Thyroid gland (tissue), 4 donors: ENCODE measurements around the gene SHANK3. TPM values are rescaled to one million over a fixed set of nuclear protein-coding genes. Genes with fewer than 3 reads are reported as not detected.

Experiments
- DNase-seq, 2 donors: peaks; one replicate each; pipeline ENCODE4 v3.0.0-alpha.2; 2019
- H3K27ac ChIP-seq, 3 donors: fragments of 200-600 bp; sonication (generic); 1 replicate in 2 of 3; 2 replicates in 1 of 3; pipeline ENCODE4 v1.5.1; 2016 to 2019; ENCODE audit warnings: mild to moderate bottlenecking in 1 of 3, moderate library complexity in 1 of 3
- H3K27me3 ChIP-seq: fragments of 200-600 bp; sonication (generic); one replicate; pipeline ENCODE4 v1.5.1; 2019
- H3K36me3 ChIP-seq, 2 donors: fragments of 200-600 bp; sonication (generic); one replicate each; pipeline ENCODE4 v1.5.1; 2016 to 2019
- H3K4me1 ChIP-seq, 2 donors: fragments of 200-600 bp; sonication (generic); one replicate each; pipeline ENCODE4 v1.5.1; 2017 to 2019
- H3K4me3 ChIP-seq, 3 donors: fragments of 200-600 bp; sonication (generic); replicated peaks in 1 of 3; 1 replicate in 2 of 3; 2 replicates in 1 of 3; pipeline ENCODE4 v1.5.1; 2016; ENCODE audit warnings: mild to moderate bottlenecking in 1 of 3
- H3K9me3 ChIP-seq: fragments of 200-600 bp; sonication (generic); one replicate; pipeline ENCODE4 v1.5.1; 2017
- CTCF ChIP-seq, 6 experiments: fragments of 200-600 bp in 3 of 6; fragments of 450-650 bp in 3 of 6; sonication (generic) in 3 of 6; IDR thresholded peaks; one replicate each; pipeline ENCODE4 v1.5.1; 2016 to 2019; ENCODE audit warnings: antibody characterized with exemption in 6 of 6, mild to moderate bottlenecking in 2 of 6, inconsistent platforms in 1 of 6, moderate library complexity in 1 of 6
- POLR2A ChIP-seq, 2 donors: fragments of 450-650 bp; IDR thresholded peaks; one replicate each; pipeline ENCODE4 v1.6.1; 2017; ENCODE audit warnings: antibody characterized with exemption in 2 of 2, mild to moderate bottlenecking in 2 of 2, moderate library complexity in 1 of 2
- WGBS, 2 donors: methylation state at CpG; one replicate each; pipeline ENCODE4 v1.1.5; 2017; 5-methylcytosine and 5-hydroxymethylcytosine counted together
- intact Hi-C: fragments of 100-400 bp; cut with DNase I; formaldehyde crosslinking; loops from one replicate; pipeline ENCODE4 v1.15.1; 2023
- total RNA-seq, 4 donors: library from RNA; depleted of rRNA; stranded (reverse); fragments of >200 nt; gene quantifications; one replicate each; pipeline ENCODE4 v1.2.3, GENCODE V29; 2016

Gene SHANK3
- total RNA-seq, 4 donors from 2014 or later: 11.5 to 23.0 (median 17.7) TPM

GRCh38 chr22:50695421-50696250, 23.0 kb downstream of the SHANK3 start:
- no peak for DNase-seq
- Histone ChIP-seq H3K27ac (no peak overlapping the region), H3K9me3 (no peaks in the 10 kb centered on the region), H3K4me3 (no peak overlapping the region), H3K27me3 (no peaks in the 10 kb centered on the region), H3K4me1 (peaks cover 15 to 18% of the 10 kb centered on the region in 2 donors), H3K36me3 (no peaks in the 10 kb centered on the region)
- intact Hi-C loops: no loop called here
- 80 to 90% methylated on average over 15 to 17 of the region's 18 CpGs for WGBS, 2 donors
- TF ChIP-seq POLR2A (IDR thresholded peaks at IDR 0.05) (no peak), CTCF (IDR thresholded peaks at IDR 0.05) (no peak)

- Histone ChIP-seq H3K36me3 (no peaks in the 10 kb centered on the region), H3K27me3 (no peaks in the 10 kb centered on the region), H3K4me1 (peaks cover 15 to 18% of the 10 kb centered on the region in 2 donors), H3K9me3 (no peaks in the 10 kb centered on the region), H3K27ac (no peak overlapping the region), H3K4me3 (no peak overlapping the region)
- TF ChIP-seq CTCF (IDR thresholded peaks at IDR 0.05) (no peak), POLR2A (IDR thresholded peaks at IDR 0.05) (no peak)
- intact Hi-C loops: no loop called here
- no peak for DNase-seq
- WGBS, 2 donors: 56 to 65% methylated on average over 13 to 21 of the region's 21 CpGs
Measured at GRCh38 chr22:50696251-50696798, 23.7 kb downstream of the SHANK3 start.

GRCh38 chr22:50696799-50697561, 24.4 kb downstream of the SHANK3 start:
- DNase-seq: peak in 1 of 2 donors; percentile 22
- intact Hi-C loops: no loop called here
- H3K4me3 ChIP-seq: peak overlapping the region in 1 of 3 donors; percentile 42
- no peaks in the 10 kb centered on the region for H3K9me3 ChIP-seq
- no peaks in the 10 kb centered on the region for H3K27me3 ChIP-seq
- WGBS, 2 donors: 11 to 23% methylated on average over 5 to 21 of the region's 58 CpGs
- H3K36me3 ChIP-seq: no peaks in the 10 kb centered on the region
- H3K27ac ChIP-seq: no peak overlapping the region
- TF ChIP-seq POLR2A (IDR thresholded peaks at IDR 0.05) (no peak), CTCF (IDR thresholded peaks at IDR 0.05) (peak in 3 of 6 experiments; percentile 29 to 45 (median 36))
- peaks cover 15 to 18% of the 10 kb centered on the region in 2 donors for H3K4me1 ChIP-seq

GRCh38 chr22:50697667-50698506, 25.3 kb downstream of the SHANK3 start:
- WGBS, 2 donors: 29 to 38% methylated on average over 17 to 34 of the region's 54 CpGs
- H3K27me3 ChIP-seq: no peaks in the 10 kb centered on the region
- H3K27ac ChIP-seq: no peak overlapping the region
- intact Hi-C loops: no loop called here
- peaks cover 15 to 18% of the 10 kb centered on the region in 2 donors for H3K4me1 ChIP-seq
- H3K36me3 ChIP-seq: no peaks in the 10 kb centered on the region
- no peaks in the 10 kb centered on the region for H3K9me3 ChIP-seq
- no peak for DNase-seq
- H3K4me3 ChIP-seq: peak overlapping the region in 1 of 3 donors; percentile 9
- TF ChIP-seq CTCF (IDR thresholded peaks at IDR 0.05) (no peak), POLR2A (IDR thresholded peaks at IDR 0.05) (no peak)
